HUES64 (cell line): ENCODE data around the gene KCNRG.

ENCODE experiments used
- H3K27ac ChIP-seq: 2 replicates; pipeline ENCODE4 v1.7.0; 2013; ENCODE audit warnings: low read depth, low read length, inconsistent platforms
- H3K27me3 ChIP-seq: 2 replicates; pipeline ENCODE4 v1.6.1; 2013; ENCODE audit warnings: mild to moderate bottlenecking, low read length; ENCODE audit not compliant: insufficient read depth
- H3K36me3 ChIP-seq: 2 replicates; pipeline ENCODE4 v1.6.1; 2013; ENCODE audit warnings: mild to moderate bottlenecking, low read length; ENCODE audit not compliant: insufficient read depth
- H3K4me1 ChIP-seq: 2 replicates; pipeline ENCODE4 v1.6.1; 2013; ENCODE audit warnings: mild to moderate bottlenecking, low read length, moderate library complexity; ENCODE audit not compliant: insufficient read depth
- H3K4me3 ChIP-seq: 2 replicates; pipeline ENCODE4 v1.5.1; 2013; ENCODE audit warnings: mild to moderate bottlenecking, low read length, moderate library complexity
- H3K9ac ChIP-seq: 2 replicates; pipeline ENCODE4 v1.6.1; 2013; ENCODE audit warnings: mild to moderate bottlenecking, low read depth, low read length
- H3K9me3 ChIP-seq: 2 replicates; pipeline ENCODE4 v1.6.1; 2013; ENCODE audit warnings: low read depth, low read length; ENCODE audit not compliant: insufficient read depth
- WGBS: fragments of 150-250, 120-280 bp; methylation state at CpG from one replicate; pipeline ENCODE4 v1.1.7; 2013; ENCODE audit warnings: missing lambda C conversion rate; 5-methylcytosine and 5-hydroxymethylcytosine counted together

KCNRG gene

GRCh38 chr13:49993666-49994065 is 21.6 kb upstream of the KCNRG start:
- Histone ChIP-seq H3K4me3 (no peak overlapping the region), H3K9me3 (no peaks in the 10 kb centered on the region), H3K9ac (no peak overlapping the region), H3K27me3 (peaks cover 13% of the 10 kb centered on the region), H3K4me1 (peaks cover 16% of the 10 kb centered on the region), H3K27ac (no peak overlapping the region), H3K36me3 (peaks cover 9% of the 10 kb centered on the region)
- WGBS = 100% methylated on average over 1 of the region's 5 CpGs

GRCh38 chr13:49995625-49996101 is 19.6 kb upstream of the KCNRG start:
- WGBS = 43% methylated on average over 13 of the region's 14 CpGs
- Histone ChIP-seq H3K4me1 (peaks cover 31% of the 10 kb centered on the region), H3K4me3 (peak overlapping the region; percentile 79), H3K9me3 (no peaks in the 10 kb centered on the region), H3K27me3 (peaks cover 13% of the 10 kb centered on the region), H3K9ac (peak overlapping the region; percentile 87; the same call in 1 of the 2 replicates), H3K27ac (no peak overlapping the region), H3K36me3 (peaks cover 24% of the 10 kb centered on the region)

GRCh38 chr13:49996161-49996915 is 18.9 kb upstream of the KCNRG start:
- 2% methylated on average over 56 of the region's 68 CpGs for WGBS
- H3K4me1 ChIP-seq = peaks cover 31% of the 10 kb centered on the region

GRCh38 chr13:49996951-49997895 is 18.0 kb upstream of the KCNRG start, which contains the start of gene TRIM13:
TSS of gene TRIM13 (plus strand) at chr13:49997042. CDS start at chr13:50011941, 14,899 bp downstream.
- WGBS = under 1% methylated on average over 53 of the region's 56 CpGs
- H3K4me3 ChIP-seq = peak within 1 kb of the TSS; percentile 79
- H3K36me3 ChIP-seq = peaks cover 37% of the 10 kb centered on the region
- H3K27ac ChIP-seq = peak within 1 kb of the TSS; percentile 99
- peak within 1 kb of the TSS; percentile 99 for H3K9ac ChIP-seq
- no peaks in the 10 kb centered on the region for H3K9me3 ChIP-seq
- peaks cover 13% of the 10 kb centered on the region for H3K27me3 ChIP-seq
- peaks cover 31% of the 10 kb centered on the region for H3K4me1 ChIP-seq

More at GRCh38 chr13:49996161-49996915, 18.9 kb upstream of the KCNRG start:
- H3K36me3 ChIP-seq = peaks cover 28% of the 10 kb centered on the region
- H3K4me3 ChIP-seq = peak overlapping the region; percentile 79
- H3K9ac ChIP-seq = peak overlapping the region; percentile 87
- H3K27me3 ChIP-seq = peaks cover 13% of the 10 kb centered on the region
- H3K27ac ChIP-seq = peak overlapping the region; percentile 92
- no peaks in the 10 kb centered on the region for H3K9me3 ChIP-seq

GRCh38 chr13:49997955-49998354 is 17.3 kb upstream of the KCNRG start:
- Histone ChIP-seq H3K4me1 (peaks cover 31% of the 10 kb centered on the region), H3K27ac (peak overlapping the region; percentile 99), H3K4me3 (peak overlapping the region; percentile 76), H3K9me3 (no peaks in the 10 kb centered on the region), H3K9ac (peak overlapping the region; percentile 99; the same call in 1 of the 2 replicates), H3K27me3 (peaks cover 13% of the 10 kb centered on the region), H3K36me3 (peaks cover 44% of the 10 kb centered on the region)
- 18% methylated on average over 4 of the region's 4 CpGs for WGBS

GRCh38 chr13:49998714-49999624 is 16.3 kb upstream of the KCNRG start:
- no peaks in the 10 kb centered on the region for H3K9me3 ChIP-seq
- peak overlapping the region; percentile 73 for H3K9ac ChIP-seq
- H3K4me1 ChIP-seq = peaks cover 31% of the 10 kb centered on the region
- peak overlapping the region; percentile 76 for H3K4me3 ChIP-seq
- 73% methylated on average over 22 of the region's 22 CpGs for WGBS
- peaks cover 54% of the 10 kb centered on the region for H3K36me3 ChIP-seq
- peak overlapping the region; percentile 99; the same call in 1 of the 2 replicates for H3K27ac ChIP-seq
- H3K27me3 ChIP-seq = peaks cover 13% of the 10 kb centered on the region

GRCh38 chr13:50001287-50001686 is 14.0 kb upstream of the KCNRG start:
- Histone ChIP-seq H3K4me1 (peaks cover 25% of the 10 kb centered on the region), H3K27me3 (no peaks in the 10 kb centered on the region), H3K27ac (no peak overlapping the region), H3K4me3 (no peak overlapping the region), H3K9ac (no peak overlapping the region), H3K36me3 (peaks cover 66% of the 10 kb centered on the region), H3K9me3 (no peaks in the 10 kb centered on the region)
- 92% methylated on average over 1 of the region's 1 CpG for WGBS

GRCh38 chr13:50006426-50007135 is 8.7 kb upstream of the KCNRG start:
- Histone ChIP-seq H3K36me3 (peaks cover 71% of the 10 kb centered on the region), H3K27me3 (no peaks in the 10 kb centered on the region), H3K4me3 (no peak overlapping the region), H3K9ac (no peak overlapping the region), H3K27ac (no peak overlapping the region), H3K4me1 (no peaks in the 10 kb centered on the region), H3K9me3 (no peaks in the 10 kb centered on the region)
- WGBS = 95% methylated on average over 7 of the region's 7 CpGs

- peaks cover 20% of the 10 kb centered on the region for H3K4me1 ChIP-seq
- no peaks in the 10 kb centered on the region for H3K9me3 ChIP-seq
- WGBS = no CpG with 5 or more reads among the region's 1 CpG
- no peak overlapping the region for H3K4me3 ChIP-seq
- no peak overlapping the region for H3K9ac ChIP-seq
- no peak overlapping the region for H3K27ac ChIP-seq
- H3K27me3 ChIP-seq = no peaks in the 10 kb centered on the region
- H3K36me3 ChIP-seq = peaks cover 60% of the 10 kb centered on the region
These were observed 3.8 kb upstream of the KCNRG start for GRCh38 chr13:50011461-50011860.
